Embryonic facial prominence (tissue), 1 donor: Measurements from ENCODE around the gene NPTX2.
"Not testable (repeated sequence)": the region's sequence is repeated elsewhere in the genome, so short reads cannot be mapped to it uniquely, and the experiment has no call there.

Experiments
- DNase-seq: peaks from one replicate; pipeline ENCODE4 v3.0.0-alpha.2; 2016; ENCODE audit errors: extremely low spot score

The NPTX2 gene

GRCh38 chr7:98617051-98617959, at the start of gene NPTX2:
Gene NPTX2 (plus strand): TSS chr7:98617285. CDS start chr7:98617462, 177 bp downstream.
- DNase-seq: no peak

GRCh38 chr7:98567991-98568390, 49.1 kb upstream of the NPTX2 start:
- no peak for DNase-seq

GRCh38 chr7:98568891-98569290, 48.2 kb upstream of the NPTX2 start:
- no peak for DNase-seq

- DNase-seq: no peak
Measured at GRCh38 chr7:98569691-98570337, 47.3 kb upstream of the NPTX2 start.

- DNase-seq: no peak
Measured at GRCh38 chr7:98571006-98571405, 46.1 kb upstream of the NPTX2 start.

GRCh38 chr7:98571986-98572385, 45.1 kb upstream of the NPTX2 start:
- DNase-seq: no peak

GRCh38 chr7:98572716-98573115, 44.4 kb upstream of the NPTX2 start:
- not testable (repeated sequence) for DNase-seq

- no peak for DNase-seq
Measured at GRCh38 chr7:98573816-98574215, 43.3 kb upstream of the NPTX2 start.

- DNase-seq: no peak
Measured at GRCh38 chr7:98575878-98576277, 41.2 kb upstream of the NPTX2 start.

- no peak for DNase-seq
Measured at GRCh38 chr7:98584830-98585229, 32.3 kb upstream of the NPTX2 start.

- DNase-seq: no peak
Measured at GRCh38 chr7:98591926-98592325, 25.2 kb upstream of the NPTX2 start.

GRCh38 chr7:98594348-98594747, 22.7 kb upstream of the NPTX2 start:
- DNase-seq: no peak

GRCh38 chr7:98594787-98595186, 22.3 kb upstream of the NPTX2 start:
- DNase-seq: no peak

- DNase-seq: no peak
Measured at GRCh38 chr7:98598846-98599615, 18.1 kb upstream of the NPTX2 start.

- DNase-seq: no peak
Measured at GRCh38 chr7:98599886-98600285, 17.2 kb upstream of the NPTX2 start.

GRCh38 chr7:98602755-98603398, 14.2 kb upstream of the NPTX2 start:
- no peak for DNase-seq

- no peak for DNase-seq
Measured at GRCh38 chr7:98603399-98603788, 13.7 kb upstream of the NPTX2 start.

GRCh38 chr7:98613601-98614425, 3.3 kb upstream of the NPTX2 start:
- DNase-seq: peak; percentile 43

- DNase-seq: no peak
Measured at GRCh38 chr7:98616381-98617050, 569 bp upstream of the NPTX2 start.

- no peak for DNase-seq
Measured at GRCh38 chr7:98617960-98618418, 904 bp downstream of the NPTX2 start.
